Esophagus muscularis mucosa (tissue), 4 donors: ENCODE results near the gene PNPO. TPM values are rescaled to one million over a fixed set of nuclear protein-coding genes. Genes with fewer than 3 reads are reported as not detected.

Experiments used
- DNase-seq: peaks from one replicate; pipeline ENCODE4 v3.0.0-alpha.2; 2017; ENCODE audit errors: extremely low spot score
- H3K27ac ChIP-seq, 4 donors: fragments of 200-600 bp; sonication (generic); replicated peaks in 1 of 4; 1 replicate in 3 of 4; 2 replicates in 1 of 4; pipeline ENCODE4 v1.5.1; 2016 to 2019; ENCODE audit warnings: mild to moderate bottlenecking in 1 of 4
- H3K27me3 ChIP-seq, 4 donors: fragments of 200-600 bp; sonication (generic); one replicate each; pipeline versions ENCODE4 v1.5.1 to v1.6.0; 2016 to 2019
- H3K36me3 ChIP-seq, 4 donors: fragments of 200-600 bp; sonication (generic); one replicate each; pipeline ENCODE4 v1.5.1; 2016 to 2019
- H3K4me1 ChIP-seq, 4 donors: fragments of 200-600 bp; sonication (generic); one replicate each; pipeline ENCODE4 v1.5.1; 2016 to 2019
- H3K4me3 ChIP-seq, 4 donors: fragments of 200-600 bp; sonication (generic); 1 replicate in 2 of 4; 2 replicates in 2 of 4; pipeline ENCODE4 v1.5.1; 2016 to 2019; ENCODE audit warnings: mild to moderate bottlenecking in 4 of 4, moderate library complexity in 1 of 4
- H3K9me3 ChIP-seq, 4 donors: fragments of 200-600 bp; sonication (generic); 1 replicate in 3 of 4; 2 replicates in 1 of 4; pipeline ENCODE4 v1.5.1; 2016 to 2019
- EP300 ChIP-seq: sonication (generic); formaldehyde crosslinking; IDR thresholded peaks from one replicate; pipeline ENCODE4 v1.6.1; 2017; ENCODE audit warnings: antibody characterized with exemption
- POLR2A ChIP-seq: fragments of 450-650 bp; IDR thresholded peaks from one replicate; pipeline ENCODE4 v1.6.1; 2017; ENCODE audit warnings: antibody characterized with exemption, moderate library complexity, mild to moderate bottlenecking, low read depth
- POLR2AphosphoS5 ChIP-seq, 2 donors: sonication (generic); formaldehyde crosslinking; IDR thresholded peaks; one replicate each; pipeline ENCODE4 v1.6.1; 2017; ENCODE audit warnings: antibody characterized with exemption in 2 of 2
- WGBS: methylation state at CpG from one replicate; pipeline ENCODE4 v1.1.5; 2018; 5-methylcytosine and 5-hydroxymethylcytosine counted together
- intact Hi-C: fragments of 100-400 bp; cut with DNase I; formaldehyde crosslinking; loops from one replicate; pipeline ENCODE4 v1.15.1; 2023
- total RNA-seq, 4 donors: library from RNA; depleted of rRNA; stranded (reverse); fragments of >200 nt; gene quantifications; one replicate each; pipeline versions ENCODE4 v1.1.0 to v1.2.1, GENCODE V29; 2016
- TF ChIP-seq, protein P1 (sequence below), 3 experiments: fragments of 200-600 bp in 2 of 3; fragments of 450-650 bp in 1 of 3; sonication (generic) in 2 of 3; IDR thresholded peaks; one replicate each; pipeline ENCODE4 v1.5.1; 2017 to 2019; ENCODE audit warnings: antibody characterized with exemption in 3 of 3, mild to moderate bottlenecking in 2 of 3, moderate library complexity in 1 of 3

PNPO gene
- total RNA-seq: 10 to 100 TPM; 21.2 to 32.8 (median 27.6) TPM

DNA sequence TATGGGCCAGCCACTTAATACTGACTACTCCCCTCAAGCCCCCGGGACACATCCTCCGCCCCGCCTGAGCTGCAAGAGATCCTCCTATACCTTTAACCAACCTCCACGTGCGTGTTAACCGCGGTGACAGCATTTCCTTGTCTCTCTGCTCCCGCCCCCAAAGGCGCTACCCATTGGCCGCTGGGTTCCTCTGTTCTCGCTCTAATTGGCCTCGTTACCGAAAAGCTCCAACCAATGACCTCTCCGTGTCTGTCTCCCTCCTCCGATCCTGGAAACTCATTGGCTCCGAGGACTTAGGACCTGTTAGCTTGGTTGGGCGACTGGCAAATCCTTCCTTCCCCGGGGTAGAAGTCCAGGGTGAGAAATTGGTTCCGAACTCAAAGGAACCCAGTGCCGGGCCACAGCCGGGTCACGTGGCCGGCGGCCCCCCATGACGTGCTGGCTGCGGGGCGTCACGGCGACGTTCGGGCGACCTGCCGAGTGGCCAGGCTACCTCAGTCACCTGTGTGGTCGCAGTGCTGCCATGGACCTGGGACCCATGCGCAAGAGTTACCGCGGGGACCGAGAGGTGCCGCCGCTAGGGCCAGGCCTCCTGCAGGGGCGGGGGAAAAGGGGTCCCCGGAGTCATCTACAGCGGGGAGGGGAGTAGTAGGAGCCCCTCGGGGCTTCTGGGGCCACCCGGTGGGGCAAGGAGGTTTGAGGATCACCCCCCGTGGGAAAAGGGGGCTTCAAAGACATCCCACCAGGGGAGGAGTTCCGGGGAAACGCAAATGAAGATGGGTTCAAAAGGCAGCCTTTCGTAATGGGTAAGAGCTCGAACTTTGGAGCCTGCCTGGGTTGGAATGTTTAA is at the start of gene PNPO:
PNPO (plus strand) TSS at position 326 of the 850 bp plus-strand sequence; CDS start at position 431, 105 bp downstream.
- DNase-seq: peak; percentile 99
- Histone ChIP-seq H3K4me1 (peaks cover 20 to 47% (median 33%) of the 10 kb centered on the region in 4 donors), H3K9me3 (no peaks in the 10 kb centered on the region), H3K27me3 (no peaks in the 10 kb centered on the region), H3K27ac (peak within 1 kb of the TSS; percentile 81 to 88 (median 87)), H3K4me3 (peak within 1 kb of the TSS; percentile 77 to 97 (median 90)), H3K36me3 (peaks cover 0 to 34% (median 25%) of the 10 kb centered on the region in 4 donors)
- TF ChIP-seq, protein P1, sequence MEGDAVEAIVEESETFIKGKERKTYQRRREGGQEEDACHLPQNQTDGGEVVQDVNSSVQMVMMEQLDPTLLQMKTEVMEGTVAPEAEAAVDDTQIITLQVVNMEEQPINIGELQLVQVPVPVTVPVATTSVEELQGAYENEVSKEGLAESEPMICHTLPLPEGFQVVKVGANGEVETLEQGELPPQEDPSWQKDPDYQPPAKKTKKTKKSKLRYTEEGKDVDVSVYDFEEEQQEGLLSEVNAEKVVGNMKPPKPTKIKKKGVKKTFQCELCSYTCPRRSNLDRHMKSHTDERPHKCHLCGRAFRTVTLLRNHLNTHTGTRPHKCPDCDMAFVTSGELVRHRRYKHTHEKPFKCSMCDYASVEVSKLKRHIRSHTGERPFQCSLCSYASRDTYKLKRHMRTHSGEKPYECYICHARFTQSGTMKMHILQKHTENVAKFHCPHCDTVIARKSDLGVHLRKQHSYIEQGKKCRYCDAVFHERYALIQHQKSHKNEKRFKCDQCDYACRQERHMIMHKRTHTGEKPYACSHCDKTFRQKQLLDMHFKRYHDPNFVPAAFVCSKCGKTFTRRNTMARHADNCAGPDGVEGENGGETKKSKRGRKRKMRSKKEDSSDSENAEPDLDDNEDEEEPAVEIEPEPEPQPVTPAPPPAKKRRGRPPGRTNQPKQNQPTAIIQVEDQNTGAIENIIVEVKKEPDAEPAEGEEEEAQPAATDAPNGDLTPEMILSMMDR (IDR thresholded peaks at IDR 0.05): peak in 1 of 3 experiments; percentile 2
- TF ChIP-seq POLR2A (no peak), POLR2AphosphoS5 (IDR thresholded peaks at IDR 0.05) (peak; percentile 78 to 80)
- under 1% methylated on average over 33 of the region's 50 CpGs for WGBS
- intact Hi-C loops: loop anchor here (5.0 to 10.0 kb wide), 2 partner anchors 49 to 97 kb away; partner anchors contain the start of gene SCRN2

DNA sequence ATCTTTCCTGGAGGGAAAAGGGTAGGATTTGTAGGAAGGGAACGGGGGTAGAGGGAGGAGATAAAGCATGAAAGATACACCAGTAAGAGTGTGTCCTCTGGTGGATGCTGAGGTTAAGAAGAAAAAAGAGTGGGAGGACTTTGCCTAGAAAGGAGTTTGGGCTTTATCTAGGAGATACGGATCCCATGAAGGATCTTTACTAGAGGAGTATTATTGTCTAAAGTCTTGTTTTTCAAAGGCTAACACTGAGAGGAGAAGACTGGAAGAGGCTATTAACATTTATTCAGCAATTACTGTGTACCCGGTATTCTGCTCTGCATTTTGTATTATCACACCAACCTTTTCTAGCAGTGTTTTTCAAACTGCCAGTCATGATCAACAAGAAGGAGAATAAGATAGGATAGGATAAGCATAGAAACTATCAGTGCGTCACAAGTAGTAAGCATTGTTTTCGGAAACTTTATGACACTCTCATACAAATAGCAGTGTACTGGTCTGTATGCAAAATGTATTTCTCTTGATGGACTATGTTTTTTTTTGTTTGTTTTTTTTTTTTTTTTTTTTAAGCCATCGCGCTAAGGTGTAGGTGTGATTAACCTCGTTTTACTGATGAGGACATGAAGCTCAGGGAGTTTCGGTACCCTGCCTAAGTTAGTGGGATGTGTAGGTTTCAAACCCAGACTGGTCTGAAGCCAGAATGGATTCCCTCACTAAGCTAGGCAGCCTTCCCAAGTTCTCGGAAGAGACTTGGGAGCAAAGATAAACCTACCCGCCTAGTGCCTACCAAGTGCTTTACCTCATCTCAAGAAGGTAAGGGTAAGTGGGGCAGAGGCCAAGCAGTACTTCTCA is 46.6 kb upstream of the PNPO start:
- H3K27ac ChIP-seq: peak overlapping the region; percentile 88 to 100 (median 94)
- TF ChIP-seq POLR2AphosphoS5 (IDR thresholded peaks at IDR 0.05) (no peak), POLR2A (no peak), EP300 (no peak)
- TF ChIP-seq, protein P1 (IDR thresholded peaks at IDR 0.05): no peak
- H3K36me3 ChIP-seq: peaks cover 0 to 3% (median 0%) of the 10 kb centered on the region in 4 donors
- peak overlapping the region; percentile 71 to 88 (median 82) for H3K4me3 ChIP-seq
- no peak for DNase-seq
- peaks cover 33 to 45% (median 41%) of the 10 kb centered on the region in 4 donors for H3K4me1 ChIP-seq
- intact Hi-C loops: loop anchor here (5.0 to 10.0 kb wide), 2 partner anchors 48 to 190 kb away; partner anchors contain the start of gene PNPO
- H3K9me3 ChIP-seq: no peaks in the 10 kb centered on the region
- WGBS: 40% methylated on average over 10 of the region's 11 CpGs
- no peaks in the 10 kb centered on the region for H3K27me3 ChIP-seq

DNA sequence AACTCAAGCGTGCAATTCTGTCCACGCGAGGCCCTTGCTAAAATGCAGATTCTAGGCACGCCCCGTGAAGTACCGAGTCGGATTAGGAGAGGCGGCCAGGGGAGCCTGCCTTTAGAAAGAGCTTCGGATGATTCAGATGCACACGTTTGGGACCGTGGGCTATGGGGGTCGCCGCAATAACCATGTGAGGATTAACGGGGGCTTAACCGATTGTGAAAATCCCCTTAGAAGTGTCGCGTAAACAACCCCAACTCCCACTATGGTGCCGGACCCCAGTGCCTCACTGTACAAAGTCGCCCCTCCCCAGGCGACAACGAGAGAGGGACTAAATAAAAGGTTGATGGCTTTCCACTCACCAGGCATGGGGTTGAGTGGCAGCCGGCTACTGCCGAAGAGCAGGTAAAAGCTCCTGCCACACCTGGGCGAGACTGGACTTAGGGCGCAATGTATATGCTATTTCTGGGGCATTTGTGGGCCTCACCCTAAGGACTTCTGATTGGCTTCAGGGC is 46.0 kb upstream of the PNPO start:
- TF ChIP-seq, protein P1 (IDR thresholded peaks at IDR 0.05): no peak
- TF ChIP-seq POLR2A (peak; percentile 69), POLR2AphosphoS5 (IDR thresholded peaks at IDR 0.05) (peak; percentile 95 to 96)
- H3K27me3 ChIP-seq: no peaks in the 10 kb centered on the region
- H3K4me3 ChIP-seq: peak overlapping the region; percentile 71 to 88 (median 82)
- peaks cover 39 to 51% (median 48%) of the 10 kb centered on the region in 4 donors for H3K4me1 ChIP-seq
- DNase-seq: peak; percentile 93
- H3K36me3 ChIP-seq: peaks cover 0 to 3% (median 0%) of the 10 kb centered on the region in 4 donors
- H3K9me3 ChIP-seq: no peaks in the 10 kb centered on the region
- 1% methylated on average over 24 of the region's 25 CpGs for WGBS
- peak overlapping the region; percentile 88 to 100 (median 94) for H3K27ac ChIP-seq
- intact Hi-C loops: loop anchor here (10.0 kb wide), 1 partner anchor 191 kb away; no protein-coding TSS in a partner anchor

DNA sequence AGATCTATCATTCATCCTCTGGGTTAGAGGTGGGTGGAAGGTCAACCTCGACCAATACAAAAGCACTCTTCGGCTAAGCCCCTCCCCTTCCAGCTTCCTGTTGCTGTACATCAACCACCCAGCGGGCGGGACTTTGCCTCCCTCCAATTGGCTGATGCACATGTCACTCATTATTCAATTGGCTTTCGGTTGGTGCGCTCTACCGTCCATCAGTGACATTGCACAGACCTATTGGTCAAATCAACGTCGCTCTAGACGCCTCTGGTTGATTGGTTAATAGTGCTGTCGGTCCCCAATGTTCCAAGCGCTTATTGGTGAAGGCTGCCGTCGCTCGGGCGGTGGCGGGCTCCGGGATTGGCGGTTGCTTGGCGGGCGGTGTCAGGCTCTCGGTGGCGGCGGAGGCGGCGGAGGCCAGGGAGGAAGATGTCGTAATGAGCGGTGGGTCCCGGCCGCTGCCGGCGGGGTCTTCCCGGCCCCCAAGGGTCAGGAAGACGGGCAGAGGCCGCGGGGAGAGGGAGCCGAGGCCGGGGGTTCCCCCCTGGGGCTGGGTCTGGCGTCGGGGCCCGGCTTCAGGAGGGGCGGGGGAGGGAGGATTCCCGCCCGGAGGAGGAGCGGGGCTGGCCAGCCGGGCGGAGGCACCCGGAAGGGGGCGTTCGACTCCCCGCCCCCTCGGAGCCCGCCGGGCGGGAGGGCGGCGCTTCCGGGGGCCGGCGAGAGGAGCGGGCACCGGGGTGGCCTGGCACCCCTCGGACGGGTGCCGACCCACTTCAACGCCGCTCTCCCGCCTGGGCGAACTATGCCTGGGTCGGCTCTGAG is 45.3 kb upstream of the PNPO start, which contains the start of gene SP2:
SP2 (plus strand) TSS at position 381 of the 816 bp plus-strand sequence; CDS start at position 432, 51 bp downstream.
- peak; percentile 75 to 91 for TF ChIP-seq POLR2AphosphoS5 (IDR thresholded peaks at IDR 0.05)
- TF ChIP-seq POLR2A: peak; percentile 93
- TF ChIP-seq, protein P1 (IDR thresholded peaks at IDR 0.05): peak in 2 of 3 experiments; percentile 5 to 48
- no peak for TF ChIP-seq EP300
- peaks cover 45 to 56% (median 54%) of the 10 kb centered on the region in 4 donors for H3K4me1 ChIP-seq
- 1% methylated on average over 20 of the region's 70 CpGs for WGBS
- peaks cover 0 to 3% (median 0%) of the 10 kb centered on the region in 4 donors for H3K36me3 ChIP-seq
- H3K9me3 ChIP-seq: no peaks in the 10 kb centered on the region
- peak within 1 kb of the TSS; percentile 95 to 100 (median 98) for H3K27ac ChIP-seq
- DNase-seq: peak; percentile 100
- intact Hi-C loops: loop anchor here (2.0 to 10.0 kb wide), 2 partner anchors 75 to 191 kb away; partner anchors contain the start of gene CDK5RAP3
- peak within 1 kb of the TSS; percentile 71 to 97 (median 88) for H3K4me3 ChIP-seq
- H3K27me3 ChIP-seq: no peaks in the 10 kb centered on the region
